ENCODE data around the gene PKN1.

PKN1 gene

GRCh38 chr19:14511229-14511593, 78.1 kb downstream of the PKN1 start:
- DNase-seq = no peak
- Histone ChIP-seq H3K27ac (peak overlapping the region in 1 of 2 donors; percentile 12), H3K36me3 (peaks cover 22 to 34% (median 32%) of the 10 kb centered on the region in 3 donors), H3K27me3 (no peaks in the 10 kb centered on the region), H3K4me1 (peaks cover 0 to 26% (median 17%) of the 10 kb centered on the region in 4 donors), H3K9me3 (no peaks in the 10 kb centered on the region), H3K4me3 (no peak overlapping the region)
- TF ChIP-seq, protein P1, sequence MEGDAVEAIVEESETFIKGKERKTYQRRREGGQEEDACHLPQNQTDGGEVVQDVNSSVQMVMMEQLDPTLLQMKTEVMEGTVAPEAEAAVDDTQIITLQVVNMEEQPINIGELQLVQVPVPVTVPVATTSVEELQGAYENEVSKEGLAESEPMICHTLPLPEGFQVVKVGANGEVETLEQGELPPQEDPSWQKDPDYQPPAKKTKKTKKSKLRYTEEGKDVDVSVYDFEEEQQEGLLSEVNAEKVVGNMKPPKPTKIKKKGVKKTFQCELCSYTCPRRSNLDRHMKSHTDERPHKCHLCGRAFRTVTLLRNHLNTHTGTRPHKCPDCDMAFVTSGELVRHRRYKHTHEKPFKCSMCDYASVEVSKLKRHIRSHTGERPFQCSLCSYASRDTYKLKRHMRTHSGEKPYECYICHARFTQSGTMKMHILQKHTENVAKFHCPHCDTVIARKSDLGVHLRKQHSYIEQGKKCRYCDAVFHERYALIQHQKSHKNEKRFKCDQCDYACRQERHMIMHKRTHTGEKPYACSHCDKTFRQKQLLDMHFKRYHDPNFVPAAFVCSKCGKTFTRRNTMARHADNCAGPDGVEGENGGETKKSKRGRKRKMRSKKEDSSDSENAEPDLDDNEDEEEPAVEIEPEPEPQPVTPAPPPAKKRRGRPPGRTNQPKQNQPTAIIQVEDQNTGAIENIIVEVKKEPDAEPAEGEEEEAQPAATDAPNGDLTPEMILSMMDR (IDR thresholded peaks at IDR 0.05) = no peak
- intact Hi-C loops (cut with DNase I; ENCODE audit: low total_unique reads) = no loop called here

DNA sequence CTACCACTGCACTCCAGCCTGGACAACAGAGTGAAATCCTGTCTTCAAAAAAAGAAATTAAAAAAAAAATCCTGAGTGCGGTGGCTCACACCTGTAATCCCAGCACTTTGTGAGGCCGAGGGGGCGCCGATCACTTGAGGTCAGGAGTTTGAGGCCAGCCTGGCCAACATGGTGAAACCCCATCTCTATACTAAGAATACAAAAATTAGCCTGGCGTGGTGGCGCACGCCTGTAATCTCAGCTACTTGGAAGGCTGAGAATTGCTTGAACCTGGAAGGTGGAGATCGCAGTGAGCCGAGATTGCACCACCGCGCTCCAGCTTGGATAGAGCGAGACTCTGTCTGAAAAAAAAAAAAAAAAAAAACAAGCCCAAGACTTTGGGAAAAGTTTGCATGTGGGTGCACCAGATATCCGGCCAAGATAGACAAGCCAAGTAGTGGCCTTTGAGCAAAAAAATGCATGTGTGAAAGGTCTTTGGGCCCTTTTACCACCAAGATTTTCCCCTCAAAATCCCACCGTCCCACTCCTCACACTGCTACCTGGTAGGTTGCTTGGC, 79.4 kb downstream of the PKN1 start:
- DNase-seq = no peak
- no peak overlapping the region for H3K4me3 ChIP-seq
- peaks cover 25 to 43% (median 38%) of the 10 kb centered on the region in 3 donors for H3K36me3 ChIP-seq
- no peaks in the 10 kb centered on the region for H3K9me3 ChIP-seq
- peaks cover 0 to 35% (median 26%) of the 10 kb centered on the region in 4 donors for H3K4me1 ChIP-seq
- intact Hi-C loops (cut with DNase I; ENCODE audit: low total_unique reads) = no loop called here
- TF ChIP-seq, protein P1 (IDR thresholded peaks at IDR 0.05) = no peak
- H3K27me3 ChIP-seq = no peaks in the 10 kb centered on the region
- no peak overlapping the region for H3K27ac ChIP-seq

- peaks cover 0 to 41% (median 30%) of the 10 kb centered on the region in 4 donors for H3K4me1 ChIP-seq
- TF ChIP-seq, protein P1 (IDR thresholded peaks at IDR 0.05) = no peak
- intact Hi-C loops (cut with DNase I; ENCODE audit: low total_unique reads) = no loop called here
Observed at GRCh38 chr19:14514215-14514863, 81.2 kb downstream of the PKN1 start.

DNA sequence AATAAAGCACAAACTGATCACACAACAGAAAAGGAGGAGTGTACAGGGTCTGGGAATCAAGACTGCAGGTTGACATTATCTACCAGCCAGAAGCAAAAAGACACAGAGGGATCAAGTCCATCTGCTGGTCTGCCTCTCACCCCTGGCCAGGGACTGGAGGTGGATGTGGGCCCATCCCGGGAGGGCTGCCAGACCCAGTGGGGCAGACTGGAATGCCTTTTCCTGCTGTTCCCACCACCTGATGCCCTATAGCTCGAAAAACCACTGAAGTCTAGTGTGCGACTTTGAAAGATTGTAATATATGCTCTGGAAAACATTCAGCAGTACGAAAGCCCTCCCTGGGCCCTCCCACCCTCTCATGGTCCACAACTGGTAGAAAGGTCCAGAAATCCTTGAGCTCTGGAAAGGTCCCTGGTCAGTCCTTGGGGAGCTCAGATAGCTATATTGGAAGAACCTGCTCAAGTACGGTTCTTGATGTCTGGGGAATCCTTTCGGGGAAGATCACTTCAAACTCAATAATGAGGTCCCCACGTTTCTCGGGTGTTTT, 82.5 kb downstream of the PKN1 start:
- Histone ChIP-seq H3K36me3 (peaks cover 25 to 43% (median 38%) of the 10 kb centered on the region in 3 donors), H3K4me3 (peak overlapping the region in 1 of 2 donors; percentile 90), H3K4me1 (peaks cover 0 to 41% (median 30%) of the 10 kb centered on the region in 4 donors), H3K27me3 (no peaks in the 10 kb centered on the region), H3K27ac (peak overlapping the region; percentile 98 to 99), H3K9me3 (no peaks in the 10 kb centered on the region)
- TF ChIP-seq, protein P1 (IDR thresholded peaks at IDR 0.05) = no peak
- no peak for DNase-seq
- intact Hi-C loops (cut with DNase I; ENCODE audit: low total_unique reads) = no loop called here

More at GRCh38 chr19:14514215-14514863, 81.2 kb downstream of the PKN1 start:
- peaks cover 25 to 43% (median 38%) of the 10 kb centered on the region in 3 donors for H3K36me3 ChIP-seq
- H3K9me3 ChIP-seq = no peaks in the 10 kb centered on the region
- no peaks in the 10 kb centered on the region for H3K27me3 ChIP-seq
- H3K27ac ChIP-seq = no peak overlapping the region
- DNase-seq = no peak
- no peak overlapping the region for H3K4me3 ChIP-seq

GRCh38 chr19:14516048-14516534, 83.0 kb downstream of the PKN1 start:
- peak overlapping the region; percentile 90 to 92 for H3K4me3 ChIP-seq
- intact Hi-C loops (cut with DNase I; ENCODE audit: low total_unique reads) = no loop called here
- no peak for DNase-seq

More at GRCh38 chr19:14516048-14516534, 83.0 kb downstream of the PKN1 start:
- Histone ChIP-seq H3K4me1 (peaks cover 0 to 39% (median 28%) of the 10 kb centered on the region in 4 donors), H3K27me3 (no peaks in the 10 kb centered on the region), H3K36me3 (peaks cover 25 to 43% (median 38%) of the 10 kb centered on the region in 3 donors), H3K9me3 (no peaks in the 10 kb centered on the region), H3K27ac (peak overlapping the region; percentile 98 to 99)
- TF ChIP-seq, protein P1 (IDR thresholded peaks at IDR 0.05) = no peak
